ENCODE data around the gene ATXN2.
"Not testable (repeated sequence)": the region's sequence is repeated elsewhere in the genome, so short reads cannot be mapped to it uniquely, and the experiment has no call there.

Gene ATXN2

DNA sequence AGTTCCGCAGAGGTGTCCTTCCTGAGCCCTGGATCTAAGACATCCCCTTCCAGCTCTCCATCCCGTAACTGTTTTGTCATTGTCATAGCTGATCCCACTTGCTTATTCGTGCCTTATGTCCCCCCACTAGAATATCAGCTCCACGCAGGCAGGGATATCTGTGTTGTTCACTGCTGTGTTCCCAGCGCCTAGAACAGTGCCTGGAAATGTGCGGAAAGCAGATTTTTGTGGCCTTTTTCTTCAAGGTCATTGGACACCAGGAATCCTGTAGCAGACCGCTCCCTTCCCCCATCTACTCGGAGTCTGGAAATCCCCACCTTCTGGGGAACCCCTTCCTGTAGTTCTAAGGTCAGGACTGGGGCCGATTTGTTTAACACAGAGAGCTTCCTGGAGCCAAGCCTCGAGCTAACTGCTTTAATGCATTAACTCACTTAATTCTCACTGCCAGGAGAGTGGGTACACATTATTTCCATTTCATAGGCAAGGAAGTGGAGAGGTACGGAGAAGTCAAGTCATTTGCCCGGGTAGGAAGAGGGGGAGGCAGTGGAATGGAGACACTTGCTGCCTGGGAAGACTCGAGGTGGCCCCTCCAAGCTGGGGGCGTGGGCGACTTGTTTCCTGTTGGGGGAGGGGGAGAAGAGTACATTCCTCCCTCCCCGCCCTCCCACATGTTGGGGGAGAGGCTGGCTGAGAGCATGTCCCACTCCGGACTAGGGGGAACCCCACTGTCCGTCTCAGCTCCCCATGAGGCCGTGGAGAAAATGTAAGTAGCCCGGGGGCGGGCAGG is 194.6 kb downstream of the ATXN2 start:
- DNase-seq (ENCODE audit: low read depth, low spot score): no peak

- not testable (repeated sequence) for DNase-seq (ENCODE audit: low read depth, low spot score)
Measured at GRCh38 chr12:111402490-111402824, 196.7 kb downstream of the ATXN2 start.

All from iPS DF 19.7 (cell line).